Measurements from ENCODE around the gene NPDC1.

The NPDC1 gene

DNA sequence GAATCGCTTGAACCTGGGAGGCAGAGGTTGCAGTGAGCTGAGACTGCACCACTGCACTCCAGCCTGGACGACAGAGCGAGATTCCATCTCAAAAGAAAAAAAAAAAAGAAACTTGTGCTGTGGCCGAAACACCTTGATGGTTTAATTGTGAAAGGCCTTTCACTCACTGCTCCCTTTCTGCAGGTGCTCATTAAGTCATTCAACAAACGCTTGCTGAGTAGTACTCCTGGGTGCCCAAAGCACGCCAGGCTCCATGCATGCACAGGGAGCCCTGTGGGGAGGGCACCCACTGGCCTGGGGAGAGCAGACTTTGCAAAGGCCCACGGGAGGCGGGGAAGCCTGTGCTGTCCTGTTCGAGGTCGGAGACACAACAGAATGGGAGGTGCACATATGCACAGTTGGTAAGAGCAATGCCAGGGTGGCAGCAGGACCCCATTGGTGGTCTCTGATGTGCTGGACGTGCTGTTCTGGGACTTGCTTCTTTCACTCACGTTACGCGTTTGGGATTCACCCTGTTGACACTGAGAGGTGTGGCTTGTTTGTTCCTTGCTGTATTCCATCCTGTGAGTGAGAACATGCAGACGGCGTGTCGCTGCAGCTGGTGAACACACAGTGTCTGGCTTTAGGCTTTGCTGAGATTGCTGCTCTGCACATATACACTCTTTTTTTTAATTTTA lies 10.9 kb upstream of the NPDC1 start:
- Histone ChIP-seq H3K27ac (ENCODE audit: low read depth, low read length, poor library complexity, severe bottlenecking) (no peak overlapping the region), H2AFZ (ENCODE audit: low read length) (no peak overlapping the region), H3K79me2 (ENCODE audit: insufficient read depth, low read length) (no peaks in the 10 kb centered on the region), H3K4me2 (ENCODE audit: low read length) (no peak overlapping the region), H3K9me3 (ENCODE audit: low read length) (no peaks in the 10 kb centered on the region), H3K9ac (ENCODE audit: low read length) (no peak overlapping the region), H3K36me3 (ENCODE audit: insufficient read depth, low read length) (no peaks in the 10 kb centered on the region), H3F3A (ENCODE audit: insufficient read depth, low read length) (no peaks in the 10 kb centered on the region), H3K9me2 (ENCODE audit: low read depth, low read length) (no peaks in the 10 kb centered on the region), H3K27me3 (ENCODE audit: insufficient read depth, low read length) (peaks cover 9% of the 10 kb centered on the region; the same call in 1 of the 2 replicates), H3K4me1 (ENCODE audit: insufficient read depth, low read length, severe bottlenecking) (peaks cover 4% of the 10 kb centered on the region), H3K4me3 (ENCODE audit: low read depth, low read length, poor library complexity, severe bottlenecking) (no peak overlapping the region), H4K20me1 (ENCODE audit: insufficient read depth, low read length) (no peaks in the 10 kb centered on the region)
- TF ChIP-seq, protein P1, sequence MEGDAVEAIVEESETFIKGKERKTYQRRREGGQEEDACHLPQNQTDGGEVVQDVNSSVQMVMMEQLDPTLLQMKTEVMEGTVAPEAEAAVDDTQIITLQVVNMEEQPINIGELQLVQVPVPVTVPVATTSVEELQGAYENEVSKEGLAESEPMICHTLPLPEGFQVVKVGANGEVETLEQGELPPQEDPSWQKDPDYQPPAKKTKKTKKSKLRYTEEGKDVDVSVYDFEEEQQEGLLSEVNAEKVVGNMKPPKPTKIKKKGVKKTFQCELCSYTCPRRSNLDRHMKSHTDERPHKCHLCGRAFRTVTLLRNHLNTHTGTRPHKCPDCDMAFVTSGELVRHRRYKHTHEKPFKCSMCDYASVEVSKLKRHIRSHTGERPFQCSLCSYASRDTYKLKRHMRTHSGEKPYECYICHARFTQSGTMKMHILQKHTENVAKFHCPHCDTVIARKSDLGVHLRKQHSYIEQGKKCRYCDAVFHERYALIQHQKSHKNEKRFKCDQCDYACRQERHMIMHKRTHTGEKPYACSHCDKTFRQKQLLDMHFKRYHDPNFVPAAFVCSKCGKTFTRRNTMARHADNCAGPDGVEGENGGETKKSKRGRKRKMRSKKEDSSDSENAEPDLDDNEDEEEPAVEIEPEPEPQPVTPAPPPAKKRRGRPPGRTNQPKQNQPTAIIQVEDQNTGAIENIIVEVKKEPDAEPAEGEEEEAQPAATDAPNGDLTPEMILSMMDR (IDR thresholded peaks at IDR 0.05; ENCODE audit: low read length): no peak
- TF ChIP-seq EZH2 (IDR thresholded peaks at IDR 0.05; ENCODE audit: borderline replicate concordance, low read length): no peak

DNA sequence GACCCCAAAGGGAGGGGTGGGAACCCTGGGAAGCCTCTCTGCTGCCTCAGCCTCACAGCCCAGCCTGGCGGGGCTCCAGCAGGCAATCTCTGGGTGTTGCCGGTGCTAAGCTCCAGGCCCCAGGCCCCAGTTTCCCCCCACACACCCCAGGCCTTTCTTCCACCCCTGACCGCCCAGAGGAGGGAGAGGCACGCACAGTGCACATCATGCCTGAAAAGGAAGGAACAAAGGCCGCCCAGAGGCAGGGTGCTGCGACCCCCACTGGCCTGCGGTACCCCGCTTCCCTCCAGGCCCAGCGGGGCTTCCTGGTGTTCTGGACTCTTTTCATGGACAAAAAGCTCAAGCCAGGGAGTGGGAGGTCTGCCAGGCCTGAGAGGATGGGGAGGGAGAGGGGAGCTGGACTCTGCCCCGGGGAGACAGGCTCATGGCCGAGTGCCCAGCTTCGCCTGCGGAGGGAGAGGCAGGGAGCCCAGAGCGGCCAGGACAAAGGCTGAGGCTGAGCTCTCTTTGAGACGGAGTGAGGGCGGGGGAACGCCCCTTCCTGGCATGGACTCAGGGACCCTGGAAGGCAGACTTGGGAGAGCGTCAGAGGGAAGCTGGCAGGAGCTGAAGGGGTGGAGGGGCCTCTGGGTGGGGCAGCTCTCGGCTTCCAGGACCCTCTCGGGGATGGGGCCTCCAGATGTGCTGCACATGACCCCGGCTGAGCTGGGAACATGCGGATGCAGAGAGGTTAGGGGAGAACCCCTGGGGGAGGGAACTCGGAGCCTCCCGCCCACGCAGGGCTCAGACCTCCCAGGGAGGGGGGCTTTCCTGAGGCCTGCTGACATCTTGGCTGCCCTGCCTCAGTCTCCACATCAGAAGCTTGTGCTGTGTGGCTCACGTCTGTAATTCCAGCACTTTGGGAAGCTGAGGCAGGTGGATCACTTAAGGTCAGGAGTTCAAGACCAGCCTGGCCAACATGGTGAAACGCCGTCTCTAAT lies 9.7 kb upstream of the NPDC1 start:
- Histone ChIP-seq H4K20me1 (ENCODE audit: insufficient read depth, low read length) (no peaks in the 10 kb centered on the region), H3K4me3 (ENCODE audit: low read depth, low read length, poor library complexity, severe bottlenecking) (no peak overlapping the region), H3K9ac (ENCODE audit: low read length) (no peak overlapping the region), H3K4me1 (ENCODE audit: insufficient read depth, low read length, severe bottlenecking) (peaks cover 4% of the 10 kb centered on the region), H3K36me3 (ENCODE audit: insufficient read depth, low read length) (no peaks in the 10 kb centered on the region), H3K27ac (ENCODE audit: low read depth, low read length, poor library complexity, severe bottlenecking) (no peak overlapping the region), H3K79me2 (ENCODE audit: insufficient read depth, low read length) (no peaks in the 10 kb centered on the region), H3K4me2 (ENCODE audit: low read length) (no peak overlapping the region), H3F3A (ENCODE audit: insufficient read depth, low read length) (no peaks in the 10 kb centered on the region), H3K27me3 (ENCODE audit: insufficient read depth, low read length) (peaks cover 10% of the 10 kb centered on the region; the same call in 1 of the 2 replicates), H2AFZ (ENCODE audit: low read length) (no peak overlapping the region), H3K9me3 (ENCODE audit: low read length) (no peaks in the 10 kb centered on the region), H3K9me2 (ENCODE audit: low read depth, low read length) (no peaks in the 10 kb centered on the region)
- TF ChIP-seq EZH2 (IDR thresholded peaks at IDR 0.05; ENCODE audit: borderline replicate concordance, low read length): no peak
- TF ChIP-seq, protein P1 (IDR thresholded peaks at IDR 0.05; ENCODE audit: low read length): no peak

DNA sequence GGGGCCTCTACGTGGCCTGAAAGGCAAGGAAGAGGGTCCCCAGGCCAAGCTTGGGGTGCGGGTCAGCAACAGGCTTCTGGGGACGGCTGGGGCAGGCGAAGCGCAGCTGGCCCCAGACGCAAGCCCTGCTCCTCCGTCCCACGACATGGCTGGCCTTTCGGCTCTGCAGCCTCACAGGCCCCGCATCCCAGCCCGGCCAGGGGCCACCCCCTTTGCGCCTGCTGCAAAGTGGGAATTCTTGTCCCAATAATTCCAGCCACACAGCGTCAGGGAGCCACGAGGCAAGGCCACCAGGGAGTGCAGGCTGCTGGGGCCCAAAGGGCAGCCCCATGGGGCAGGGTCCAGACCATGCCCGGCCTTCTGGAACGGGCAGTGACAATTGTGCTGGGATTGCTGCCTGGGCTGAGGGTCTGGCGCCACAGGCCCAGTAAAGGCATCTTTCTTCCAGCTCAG lies 9.0 kb upstream of the NPDC1 start:
- Histone ChIP-seq H3F3A (ENCODE audit: insufficient read depth, low read length) (no peaks in the 10 kb centered on the region), H3K4me2 (ENCODE audit: low read length) (no peak overlapping the region), H3K9me3 (ENCODE audit: low read length) (no peaks in the 10 kb centered on the region), H3K79me2 (ENCODE audit: insufficient read depth, low read length) (no peaks in the 10 kb centered on the region), H4K20me1 (ENCODE audit: insufficient read depth, low read length) (no peaks in the 10 kb centered on the region), H3K9ac (ENCODE audit: low read length) (no peak overlapping the region), H3K9me2 (ENCODE audit: low read depth, low read length) (no peaks in the 10 kb centered on the region), H3K4me1 (ENCODE audit: insufficient read depth, low read length, severe bottlenecking) (peaks cover 4% of the 10 kb centered on the region), H2AFZ (ENCODE audit: low read length) (no peak overlapping the region), H3K4me3 (ENCODE audit: low read depth, low read length, poor library complexity, severe bottlenecking) (no peak overlapping the region), H3K27ac (ENCODE audit: low read depth, low read length, poor library complexity, severe bottlenecking) (no peak overlapping the region), H3K36me3 (ENCODE audit: insufficient read depth, low read length) (no peaks in the 10 kb centered on the region), H3K27me3 (ENCODE audit: insufficient read depth, low read length) (peaks cover 10% of the 10 kb centered on the region; the same call in 1 of the 2 replicates)
- no peak for TF ChIP-seq EZH2 (IDR thresholded peaks at IDR 0.05; ENCODE audit: borderline replicate concordance, low read length)
- TF ChIP-seq, protein P1 (IDR thresholded peaks at IDR 0.05; ENCODE audit: low read length): no peak

All from OCI-LY1 (cell line).